Measurements from ENCODE around the gene GAB2. TPM values are rescaled to one million over a fixed set of nuclear protein-coding genes. Genes with fewer than 3 reads are reported as not detected.

GAB2 gene
- total and polyA plus RNA-seq, 9 donors = 30.9 to 64.6 (median 42.9) TPM

DNA sequence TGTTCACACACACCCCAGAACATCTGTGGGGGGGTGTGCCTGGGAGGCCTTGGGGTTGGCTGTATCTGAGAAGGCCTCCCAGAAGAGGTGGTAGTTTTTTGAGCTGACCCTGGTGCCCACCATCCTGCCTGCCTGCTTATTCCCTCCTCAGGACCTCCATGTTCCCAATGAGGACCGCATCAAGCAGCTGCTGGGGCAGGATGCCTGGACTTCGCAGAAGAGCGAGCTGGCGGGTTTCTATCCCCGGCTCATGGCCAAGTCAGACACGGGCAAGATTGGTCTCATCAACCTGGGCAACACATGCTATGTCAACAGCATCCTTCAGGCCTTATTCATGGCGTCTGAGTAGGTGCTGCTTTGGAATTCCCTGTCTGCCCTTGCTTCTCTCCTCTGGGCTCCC, 211.9 kb downstream of the GAB2 start:
- no peaks in the 10 kb centered on the region for H3K36me3 ChIP-seq
- DNase-seq = peak in 1 of 5 donors; percentile 11
- intact Hi-C loops (cut with DNase I) = no loop called here
- 93 to 97% (median 95%) methylated on average over 7 of the region's 7 CpGs for WGBS, 3 donors
- H3K27me3 ChIP-seq = no peaks in the 10 kb centered on the region
- no peak overlapping the region for H3K4me3 ChIP-seq
- H3K9me3 ChIP-seq = no peaks in the 10 kb centered on the region
- no peak overlapping the region for H3K27ac ChIP-seq
- no peaks in the 10 kb centered on the region for H3K4me1 ChIP-seq (ENCODE audit: insufficient read depth)
- TF ChIP-seq EP300 (IDR thresholded peaks at IDR 0.05) = no peak
- TF ChIP-seq, protein P1, sequence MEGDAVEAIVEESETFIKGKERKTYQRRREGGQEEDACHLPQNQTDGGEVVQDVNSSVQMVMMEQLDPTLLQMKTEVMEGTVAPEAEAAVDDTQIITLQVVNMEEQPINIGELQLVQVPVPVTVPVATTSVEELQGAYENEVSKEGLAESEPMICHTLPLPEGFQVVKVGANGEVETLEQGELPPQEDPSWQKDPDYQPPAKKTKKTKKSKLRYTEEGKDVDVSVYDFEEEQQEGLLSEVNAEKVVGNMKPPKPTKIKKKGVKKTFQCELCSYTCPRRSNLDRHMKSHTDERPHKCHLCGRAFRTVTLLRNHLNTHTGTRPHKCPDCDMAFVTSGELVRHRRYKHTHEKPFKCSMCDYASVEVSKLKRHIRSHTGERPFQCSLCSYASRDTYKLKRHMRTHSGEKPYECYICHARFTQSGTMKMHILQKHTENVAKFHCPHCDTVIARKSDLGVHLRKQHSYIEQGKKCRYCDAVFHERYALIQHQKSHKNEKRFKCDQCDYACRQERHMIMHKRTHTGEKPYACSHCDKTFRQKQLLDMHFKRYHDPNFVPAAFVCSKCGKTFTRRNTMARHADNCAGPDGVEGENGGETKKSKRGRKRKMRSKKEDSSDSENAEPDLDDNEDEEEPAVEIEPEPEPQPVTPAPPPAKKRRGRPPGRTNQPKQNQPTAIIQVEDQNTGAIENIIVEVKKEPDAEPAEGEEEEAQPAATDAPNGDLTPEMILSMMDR (IDR thresholded peaks at IDR 0.05) = no peak
- TF ChIP-seq POLR2A (IDR thresholded peaks at IDR 0.05) = no peak

DNA sequence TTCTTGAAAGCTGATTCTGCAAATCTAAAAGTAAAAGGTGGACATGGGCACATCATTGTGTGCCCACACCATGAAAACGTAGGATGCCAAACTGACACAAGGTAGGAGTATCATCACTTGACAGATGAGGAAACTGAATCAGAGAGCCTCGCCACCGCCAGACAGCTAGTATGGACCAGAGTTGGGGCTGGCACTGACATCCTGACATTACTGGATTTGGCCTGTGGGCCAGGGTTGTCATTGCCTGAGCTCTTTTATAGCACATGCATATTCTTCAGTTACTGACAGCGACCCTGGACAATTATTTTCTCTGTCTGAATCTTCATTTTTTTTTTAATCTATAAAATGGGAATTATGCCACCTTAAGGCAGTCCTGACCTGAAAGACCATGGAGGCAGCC, 212.4 kb downstream of the GAB2 start:
- H3K4me3 ChIP-seq = no peak overlapping the region
- intact Hi-C loops (cut with DNase I) = no loop called here
- H3K27ac ChIP-seq = no peak overlapping the region
- H3K4me1 ChIP-seq (ENCODE audit: insufficient read depth) = no peaks in the 10 kb centered on the region
- WGBS, 3 donors = 93 to 96% (median 93%) methylated on average over 4 of the region's 4 CpGs
- H3K36me3 ChIP-seq = no peaks in the 10 kb centered on the region
- TF ChIP-seq EP300 (IDR thresholded peaks at IDR 0.05) (no peak), POLR2A (IDR thresholded peaks at IDR 0.05) (no peak)
- TF ChIP-seq, protein P1 (IDR thresholded peaks at IDR 0.05) = no peak
- DNase-seq = no peak
- H3K9me3 ChIP-seq = no peaks in the 10 kb centered on the region
- H3K27me3 ChIP-seq = no peaks in the 10 kb centered on the region

DNA sequence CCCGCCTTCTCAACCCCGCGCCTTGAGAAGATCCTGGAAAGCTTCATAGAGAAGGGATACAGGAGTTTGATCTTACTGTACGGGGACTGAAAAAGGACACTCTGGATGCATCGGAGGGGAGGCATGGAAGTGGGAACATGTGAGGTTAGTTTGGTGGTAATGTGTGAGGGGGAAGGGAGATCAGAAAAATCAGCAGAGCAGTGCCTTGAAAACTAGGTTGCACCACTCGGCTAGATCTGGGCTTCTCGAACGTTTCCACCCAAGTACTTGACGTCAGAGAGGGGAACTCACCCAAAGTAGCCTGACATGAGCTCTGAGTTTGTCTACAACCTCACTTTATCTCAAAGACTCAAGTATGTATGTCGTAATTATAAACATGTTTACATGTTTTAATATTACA, 214.4 kb downstream of the GAB2 start:
- H3K27ac ChIP-seq = no peak overlapping the region
- H3K4me1 ChIP-seq (ENCODE audit: insufficient read depth) = no peaks in the 10 kb centered on the region
- no peak for DNase-seq
- no peaks in the 10 kb centered on the region for H3K9me3 ChIP-seq
- TF ChIP-seq EP300 (IDR thresholded peaks at IDR 0.05) (no peak), POLR2A (IDR thresholded peaks at IDR 0.05) (no peak)
- TF ChIP-seq, protein P1 (IDR thresholded peaks at IDR 0.05) = no peak
- H3K27me3 ChIP-seq = no peaks in the 10 kb centered on the region
- intact Hi-C loops (cut with DNase I) = no loop called here
- WGBS, 3 donors = 87 to 88% (median 88%) methylated on average over 10 of the region's 10 CpGs
- no peaks in the 10 kb centered on the region for H3K36me3 ChIP-seq
- no peak overlapping the region for H3K4me3 ChIP-seq

DNA sequence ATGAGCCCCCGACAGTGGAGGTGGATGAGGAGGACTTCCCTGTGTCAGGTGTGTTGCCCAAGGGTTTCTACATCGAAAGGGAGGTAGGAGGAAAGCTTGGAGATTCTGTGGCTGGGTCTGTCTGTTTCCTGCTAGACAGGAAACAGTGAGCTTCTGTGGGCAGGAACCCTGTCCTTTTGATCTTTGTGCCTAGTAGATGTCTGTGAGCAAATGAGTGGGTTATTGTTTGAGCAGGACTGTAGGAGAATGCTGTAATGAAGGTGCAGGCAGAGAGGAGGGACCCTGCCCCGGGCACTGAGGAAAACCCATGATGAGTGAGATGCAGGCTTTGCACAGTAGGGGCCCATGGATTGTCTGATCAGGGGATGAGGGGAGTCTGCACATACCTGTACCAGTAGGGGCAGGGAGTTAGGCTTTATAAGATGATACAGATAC, 214.9 kb downstream of the GAB2 start:
- Histone ChIP-seq H3K27ac (no peak overlapping the region), H3K27me3 (no peaks in the 10 kb centered on the region), H3K4me1 (ENCODE audit: insufficient read depth) (no peaks in the 10 kb centered on the region), H3K9me3 (no peaks in the 10 kb centered on the region), H3K4me3 (no peak overlapping the region), H3K36me3 (no peaks in the 10 kb centered on the region)
- 86 to 90% (median 89%) methylated on average over 3 of the region's 3 CpGs for WGBS, 3 donors
- no peak for DNase-seq
- intact Hi-C loops (cut with DNase I) = no loop called here
- TF ChIP-seq, protein P1 (IDR thresholded peaks at IDR 0.05) = no peak
- TF ChIP-seq POLR2A (IDR thresholded peaks at IDR 0.05) (no peak), EP300 (IDR thresholded peaks at IDR 0.05) (no peak)
